GM12878 (cell line): Measurements from ENCODE around the gene ZNG1A.

Source experiments
- CREM ChIP-seq: IDR thresholded peaks from 2 replicates; pipeline ENCODE4 v1.6.1; 2014; ENCODE audit warnings: antibody characterized with exemption, low read depth
- ELK1 ChIP-seq: IDR thresholded peaks from 2 replicates; pipeline ENCODE4 v1.6.1; 2012; ENCODE audit warnings: low read depth, low read length, improper control_type of control experiment
- MTA3 ChIP-seq: IDR thresholded peaks from 2 replicates; pipeline ENCODE4 v1.6.1; 2012; ENCODE audit warnings: low read length, inconsistent platforms, borderline replicate concordance
- POLR2A ChIP-seq: IDR thresholded peaks from 2 replicates; pipeline ENCODE4 v1.6.1; 2011; ENCODE audit warnings: low read depth, mild to moderate bottlenecking, low read length
- SMARCA5 ChIP-seq: fragments of 450-650 bp; IDR thresholded peaks from 2 replicates; pipeline ENCODE4 v1.6.1; 2017; ENCODE audit warnings: mild to moderate bottlenecking
- SMC3 ChIP-seq: IDR thresholded peaks from 2 replicates; pipeline ENCODE4 v1.6.1; 2011; ENCODE audit warnings: low read length, improper control_type of control experiment, borderline replicate concordance

DNA sequence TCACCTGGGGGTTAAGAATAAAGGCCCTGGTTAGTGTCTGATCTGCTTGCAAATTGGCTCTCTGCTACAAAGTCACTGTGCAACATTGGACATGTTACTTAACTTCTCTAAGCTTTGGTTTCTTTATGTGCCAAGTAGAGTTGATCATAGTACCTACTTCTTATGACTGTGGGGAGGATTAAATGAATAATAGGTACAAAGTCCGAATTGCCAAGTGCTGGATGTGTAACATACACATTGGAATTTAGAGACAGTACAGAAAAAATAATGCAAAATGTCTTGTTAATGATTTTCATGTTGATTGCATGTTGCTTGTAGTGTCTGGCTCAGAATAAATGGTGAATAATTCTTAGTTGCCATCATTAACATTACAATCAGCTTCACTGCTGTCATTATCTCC is 38.0 kb upstream of the ZNG1A start:
- no peak for TF ChIP-seq SMARCA5
- TF ChIP-seq CREM = no peak
- no peak for TF ChIP-seq ELK1
- TF ChIP-seq MTA3 = no peak
- TF ChIP-seq SMC3 = no peak
- TF ChIP-seq POLR2A = no peak
